Brain microvascular endothelial cell (primary cell): Measurements from ENCODE around the gene PPM1L.

ENCODE experiments used
- DNase-seq: peaks from one replicate; pipeline ENCODE4 v3.0.0-alpha.2; 2020
- H3K27ac ChIP-seq: fragments of 250-450 bp; sonication (Bioruptor Pico); 2 replicates; pipeline ENCODE4 v1.5.1; 2020; ENCODE audit warnings: mild to moderate bottlenecking, moderate library complexity
- H3K27me3 ChIP-seq: fragments of 250-450 bp; sonication (Bioruptor Pico); replicated peaks from 2 replicates; pipeline ENCODE4 v1.5.1; 2020; ENCODE audit warnings: mild to moderate bottlenecking
- H3K36me3 ChIP-seq: fragments of 250-450 bp; sonication (Bioruptor Pico); replicated peaks from 2 replicates; pipeline ENCODE4 v1.5.1; 2020; ENCODE audit warnings: mild to moderate bottlenecking
- H3K4me3 ChIP-seq: 2 replicates; pipeline ENCODE4 v1.5.1; 2011; ENCODE audit warnings: low read depth, mild to moderate bottlenecking, control low read depth, low read length, moderate library complexity
- CTCF ChIP-seq: IDR thresholded peaks from 2 replicates; pipeline ENCODE4 v1.5.1; 2011; ENCODE audit warnings: low read depth, mild to moderate bottlenecking, moderate library complexity, low read length, control low read depth, inconsistent platforms; ENCODE audit errors: missing control alignments
- in situ Hi-C: cut with HindIII; loops from 2 replicates; pipeline ENCODE4 v1.10.0; 2017; ENCODE audit warnings: low sequenced_read_pairs, low pct_ligation_motif_present

The PPM1L gene

GRCh38 chr3:160822936-160823335 is 66.9 kb downstream of the PPM1L start:
- no peak for DNase-seq
- TF ChIP-seq CTCF = no peak
- Histone ChIP-seq H3K36me3 (no peaks in the 10 kb centered on the region), H3K4me3 (no peak overlapping the region), H3K27ac (no peak overlapping the region), H3K27me3 (no peaks in the 10 kb centered on the region)
- in situ Hi-C loops = no loop called here

GRCh38 chr3:160825311-160825800 is 69.3 kb downstream of the PPM1L start:
- Histone ChIP-seq H3K4me3 (no peak overlapping the region), H3K27me3 (no peaks in the 10 kb centered on the region), H3K27ac (no peak overlapping the region), H3K36me3 (no peaks in the 10 kb centered on the region)
- no peak for TF ChIP-seq CTCF
- in situ Hi-C loops = no loop called here
- no peak for DNase-seq

DNA sequence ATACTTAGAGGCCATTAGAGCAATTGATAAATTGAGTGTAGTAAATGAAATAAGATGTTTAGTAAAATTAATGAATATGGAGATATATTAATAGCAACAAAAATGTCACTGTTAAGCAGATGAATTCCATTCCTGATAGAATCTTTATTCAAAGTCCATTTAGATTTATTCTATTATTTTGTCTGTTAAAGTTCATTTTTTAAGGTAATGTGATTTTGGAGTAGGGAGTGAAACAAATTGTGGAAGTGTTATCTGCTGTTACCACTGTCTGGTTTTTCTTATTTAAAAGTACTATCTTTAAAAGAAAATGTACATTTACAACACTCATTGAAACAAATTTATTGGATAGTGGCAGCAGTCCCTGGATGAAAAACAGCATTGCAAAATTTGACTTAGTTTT is 70.4 kb downstream of the PPM1L start:
- in situ Hi-C loops = no loop called here
- no peak for DNase-seq
- H3K27ac ChIP-seq = no peak overlapping the region
- H3K4me3 ChIP-seq = no peak overlapping the region
- TF ChIP-seq CTCF = no peak
- no peaks in the 10 kb centered on the region for H3K36me3 ChIP-seq
- no peaks in the 10 kb centered on the region for H3K27me3 ChIP-seq

DNA sequence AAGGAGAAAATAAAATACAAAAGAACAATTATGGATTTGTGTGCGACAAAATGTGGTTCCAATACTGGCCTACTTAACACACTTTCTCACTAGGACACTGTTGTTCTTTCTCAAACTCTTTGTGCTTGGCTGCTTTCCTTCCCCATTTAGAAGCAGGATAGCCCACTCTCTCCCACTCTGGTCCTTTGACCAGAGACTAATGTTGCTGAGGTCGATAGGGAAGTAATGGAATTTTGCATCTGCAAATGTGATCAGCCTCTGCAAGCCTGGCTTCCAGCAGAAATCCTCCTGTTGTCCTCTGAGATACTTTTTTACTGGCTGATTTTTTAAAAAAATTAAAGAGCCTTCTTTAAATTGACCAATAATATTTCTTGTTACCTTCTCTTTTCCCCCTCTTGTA is 71.0 kb downstream of the PPM1L start:
- H3K36me3 ChIP-seq = no peaks in the 10 kb centered on the region
- no peak overlapping the region for H3K4me3 ChIP-seq
- in situ Hi-C loops = no loop called here
- DNase-seq = no peak
- no peak for TF ChIP-seq CTCF
- no peaks in the 10 kb centered on the region for H3K27me3 ChIP-seq
- no peak overlapping the region for H3K27ac ChIP-seq

DNA sequence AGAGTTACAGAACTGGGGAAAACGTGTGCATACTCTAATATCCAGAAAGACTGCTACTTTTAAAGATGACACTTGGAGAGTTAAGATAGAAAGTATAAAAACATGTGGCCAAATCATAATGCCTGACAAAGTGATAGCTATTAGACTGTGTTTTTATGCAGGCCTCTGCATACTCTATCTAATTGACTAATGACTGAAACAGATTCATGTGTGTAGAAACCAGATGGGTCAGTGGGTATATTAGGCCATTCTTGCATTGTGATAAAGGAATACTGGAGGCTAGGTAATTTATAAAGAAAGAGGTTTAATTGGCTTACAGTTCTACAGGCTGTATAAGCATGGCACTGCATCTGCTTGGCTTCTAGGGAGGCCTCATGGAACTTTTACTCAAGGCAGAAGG is 71.5 kb downstream of the PPM1L start:
- Histone ChIP-seq H3K27me3 (no peaks in the 10 kb centered on the region), H3K4me3 (no peak overlapping the region), H3K27ac (no peak overlapping the region), H3K36me3 (no peaks in the 10 kb centered on the region)
- in situ Hi-C loops = no loop called here
- DNase-seq = no peak
- TF ChIP-seq CTCF = no peak

DNA sequence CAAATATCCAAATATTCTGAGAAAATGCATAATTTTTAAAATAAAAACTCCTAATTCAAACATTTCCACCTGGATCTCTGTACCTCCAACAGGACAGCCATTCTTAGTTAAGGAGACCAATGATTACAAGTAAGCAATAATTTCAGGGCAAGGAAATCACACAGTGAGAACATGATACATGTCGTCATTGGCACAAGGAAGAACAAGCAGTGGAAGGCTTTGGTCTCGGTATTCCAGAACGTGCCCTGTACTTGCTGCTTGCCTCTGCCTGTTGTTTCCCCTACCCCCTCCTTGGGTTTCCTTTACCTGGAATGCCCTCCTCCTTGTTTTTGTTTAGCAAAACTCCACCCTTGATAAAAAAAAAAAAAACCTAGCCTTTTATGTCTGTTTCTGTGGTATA is 72.8 kb downstream of the PPM1L start:
- H3K36me3 ChIP-seq = no peaks in the 10 kb centered on the region
- no peak for TF ChIP-seq CTCF
- in situ Hi-C loops = no loop called here

More for the DNA sequence above, 72.8 kb downstream of the PPM1L start:
- no peak overlapping the region for H3K27ac ChIP-seq
- H3K4me3 ChIP-seq = no peak overlapping the region
- DNase-seq = no peak
- no peaks in the 10 kb centered on the region for H3K27me3 ChIP-seq
